Measurements from ENCODE around the gene KRTAP4-16.
"Not testable (repeated sequence)": the region's sequence is repeated elsewhere in the genome, so short reads cannot be mapped to it uniquely, and the experiment has no call there.

KRTAP4-16 gene

GRCh38 chr17:41069031-41069430, 33.0 kb downstream of the KRTAP4-16 start:
- no peak for DNase-seq

- DNase-seq: no peak
Observed at GRCh38 chr17:41067281-41067680, 34.7 kb downstream of the KRTAP4-16 start.

- no peak for DNase-seq
Observed at GRCh38 chr17:41065829-41066624, 36.0 kb downstream of the KRTAP4-16 start, which contains the start of gene KRTAP2-4. Gene KRTAP2-4, minus strand, starts transcription at chr17:41065879. Its CDS starts 34 bp downstream, at chr17:41065845.

GRCh38 chr17:41065016-41065689, 36.9 kb downstream of the KRTAP4-16 start:
- DNase-seq: not testable (repeated sequence)

GRCh38 chr17:41064301-41064700, 37.7 kb downstream of the KRTAP4-16 start:
- DNase-seq: no peak

GRCh38 chr17:41063449-41063848, 38.6 kb downstream of the KRTAP4-16 start:
- DNase-seq: no peak

- DNase-seq: no peak
Observed at GRCh38 chr17:41061964-41062363, 40.0 kb downstream of the KRTAP4-16 start.

- no peak for DNase-seq
Observed at GRCh38 chr17:41060052-41060604, 41.9 kb downstream of the KRTAP4-16 start, which contains the start of gene KRTAP2-3. Gene KRTAP2-3, minus strand, starts transcription at chr17:41060114. Its CDS starts 64 bp downstream, at chr17:41060050.

GRCh38 chr17:41059276-41060051, 42.5 kb downstream of the KRTAP4-16 start:
- not testable (repeated sequence) for DNase-seq

GRCh38 chr17:41058741-41059140, 43.3 kb downstream of the KRTAP4-16 start:
- DNase-seq: no peak

- DNase-seq: no peak
Observed at GRCh38 chr17:41057547-41057946, 44.5 kb downstream of the KRTAP4-16 start.

- not testable (repeated sequence) for DNase-seq
Observed at GRCh38 chr17:41055130-41055529, 46.9 kb downstream of the KRTAP4-16 start, which contains the start of gene KRTAP2-2. Gene KRTAP2-2, minus strand, starts transcription at chr17:41055230. Its CDS starts 19 bp downstream, at chr17:41055211.

GRCh38 chr17:41054556-41054955, 47.5 kb downstream of the KRTAP4-16 start:
- DNase-seq: not testable (repeated sequence)

- DNase-seq: no peak
Observed at GRCh38 chr17:41054025-41054424, 48.0 kb downstream of the KRTAP4-16 start.

GRCh38 chr17:41052566-41052965, 49.4 kb downstream of the KRTAP4-16 start:
- DNase-seq: no peak
